Gastrocnemius medialis (tissue), 4 donors: ENCODE measurements around the gene AP2B1. TPM values are rescaled to one million over a fixed set of nuclear protein-coding genes. Genes with fewer than 3 reads are reported as not detected.
"Not testable (repeated sequence)": the region's sequence is repeated elsewhere in the genome, so short reads cannot be mapped to it uniquely, and the experiment has no call there.

ENCODE experiments used
- ATAC-seq, 2 donors: fragments of 150-250 bp; one replicate each; pipeline ENCODE4 v1.9.1; 2016
- DNase-seq, 2 donors: peaks; one replicate each; pipeline ENCODE4 v3.0.0-alpha.2; 2019
- H3K27ac ChIP-seq, 4 donors: fragments of 200-600 bp; sonication (generic); 1 replicate in 1 of 4; 2 replicates in 3 of 4; pipeline ENCODE4 v1.5.1; 2016 to 2018; ENCODE audit warnings: mild to moderate bottlenecking in 2 of 4, moderate library complexity in 1 of 4
- H3K27me3 ChIP-seq, 3 donors: fragments of 200-600 bp; sonication (generic) in 2 of 3; 1 replicate in 1 of 3; 2 replicates in 2 of 3; pipeline versions ENCODE4 v1.5.1 to v1.6.0; 2016 to 2019; ENCODE audit warnings: mild to moderate bottlenecking in 1 of 3, moderate library complexity in 1 of 3
- H3K36me3 ChIP-seq, 2 donors: fragments of 200-600 bp; sonication (generic) in 1 of 2; one replicate each; pipeline ENCODE4 v1.5.1; 2017 to 2018
- H3K4me1 ChIP-seq, 2 donors: fragments of 200-600 bp; sonication (generic) in 1 of 2; one replicate each; pipeline ENCODE4 v1.5.1; 2016 to 2017; ENCODE audit warnings: mild to moderate bottlenecking in 2 of 2
- H3K4me3 ChIP-seq, 4 donors: fragments of 200-600 bp; sonication (generic) in 3 of 4; 1 replicate in 1 of 4; 2 replicates in 3 of 4; pipeline ENCODE4 v1.5.1; 2016 to 2019; ENCODE audit warnings: mild to moderate bottlenecking in 2 of 4
- H3K9me3 ChIP-seq, 3 donors: fragments of 200-600 bp; sonication (generic) in 2 of 3; 1 replicate in 1 of 3; 2 replicates in 2 of 3; pipeline ENCODE4 v1.5.1; 2016 to 2019
- CTCF ChIP-seq, 5 experiments: fragments of 450-650 bp in 3 of 5; fragments of 200-600 bp in 2 of 5; sonication (generic) in 2 of 5; IDR thresholded peaks in 4 of 5; conservative IDR thresholded peaks in 1 of 5; 1 replicate in 4 of 5; 2 replicates in 1 of 5; pipeline ENCODE4 v1.5.1; 2016 to 2019; ENCODE audit warnings: antibody characterized with exemption in 5 of 5, mild to moderate bottlenecking in 3 of 5, moderate library complexity in 3 of 5
- POLR2A ChIP-seq, 2 donors: fragments of 450-650 bp; IDR thresholded peaks; one replicate each; pipeline ENCODE4 v1.6.1; 2017; ENCODE audit warnings: antibody characterized with exemption in 2 of 2, mild to moderate bottlenecking in 2 of 2, moderate library complexity in 2 of 2
- in situ Hi-C, 4 donors: fragments of 200-750 bp; cut with MboI; loops; one replicate each; pipeline versions ENCODE4 v1.15.0 to v1.8.0; 2017; ENCODE audit warnings: low sequenced_read_pairs in 4 of 4
- intact Hi-C: fragments of 100-400 bp; cut with DNase I; formaldehyde crosslinking; loops from one replicate; pipeline ENCODE4 v1.15.1; 2023; ENCODE audit warnings: low total_unique reads
- total RNA-seq, 4 donors: library from RNA; depleted of rRNA; stranded (reverse); fragments of >200 nt; gene quantifications; one replicate each; pipeline versions ENCODE4 v1.1.0 to v1.2.3, GENCODE V29; 2016

The AP2B1 gene
- total RNA-seq, 4 donors from 2014 or later, result 31.3 to 48.7 (median 38.1) TPM

- no peaks in the 10 kb centered on the region for H3K27me3 ChIP-seq
- no peak within 1 kb of the TSS for H3K27ac ChIP-seq
- no peak within 1 kb of the TSS for H3K4me3 ChIP-seq
- intact Hi-C loops, result no loop called here
- H3K36me3 ChIP-seq, result no peaks in the 10 kb centered on the region
- no peaks in the 10 kb centered on the region for H3K4me1 ChIP-seq
- TF ChIP-seq POLR2A (IDR thresholded peaks at IDR 0.05), result no peak
- TF ChIP-seq CTCF (IDR thresholded peaks at IDR 0.05 in 4 of 5, conservative IDR thresholded peaks at IDR 0.05 in 1 of 5), result no peak
- no peaks in the 10 kb centered on the region for H3K9me3 ChIP-seq
- in situ Hi-C loops, result loop anchor here in 2 of 4 donors (25.0 kb wide), 1 partner anchor 573 kb away; the partner anchor contains the start of gene LIG3 (in 2 of the 2)
- DNase-seq (no peak), ATAC-seq (no peak)
Measured at GRCh38 chr17:35560703-35561102, 26.4 kb upstream of the AP2B1 start, which contains the start of gene SLFN14. Gene SLFN14, minus strand, starts transcription at chr17:35560819. Its CDS starts 2,757 bp downstream, at chr17:35558062.

GRCh38 chr17:35563181-35563580, 23.9 kb upstream of the AP2B1 start:
- H3K27me3 ChIP-seq, ATAC-seq, H3K27ac ChIP-seq, H3K9me3 ChIP-seq, H3K36me3 ChIP-seq, H3K4me1 ChIP-seq, H3K4me3 ChIP-seq, intact Hi-C loops, DNase-seq: not testable (repeated sequence)
- in situ Hi-C loops, result loop anchor here in 2 of 4 donors (25.0 kb wide), 1 partner anchor 576 kb away; the partner anchor contains the start of gene LIG3 (in 2 of the 2)

- intact Hi-C loops, result no loop called here
- DNase-seq (no peak), ATAC-seq (no peak)
- TF ChIP-seq CTCF (IDR thresholded peaks at IDR 0.05 in 4 of 5, conservative IDR thresholded peaks at IDR 0.05 in 1 of 5) (no peak), POLR2A (IDR thresholded peaks at IDR 0.05) (no peak)
- H3K4me1 ChIP-seq, result peaks cover 22 to 25% of the 10 kb centered on the region in 2 donors
- H3K27me3 ChIP-seq, result no peaks in the 10 kb centered on the region
- peak overlapping the region; percentile 64 to 96 (median 81) for H3K4me3 ChIP-seq
- peak overlapping the region in 3 of 4 donors; percentile 82 to 88 (median 87) for H3K27ac ChIP-seq
- no peaks in the 10 kb centered on the region for H3K36me3 ChIP-seq
- in situ Hi-C loops, result loop anchor here in 2 of 4 donors (25.0 kb wide), 1 partner anchor 580 kb away; the partner anchor contains the start of gene LIG3 (in 2 of the 2)
- H3K9me3 ChIP-seq, result no peaks in the 10 kb centered on the region
Measured at GRCh38 chr17:35566968-35567367, 20.2 kb upstream of the AP2B1 start.

- Histone ChIP-seq H3K9me3 (no peaks in the 10 kb centered on the region), H3K4me1 (peaks cover 22 to 25% of the 10 kb centered on the region in 2 donors), H3K27ac (peak overlapping the region; percentile 80 to 88 (median 84)), H3K36me3 (no peaks in the 10 kb centered on the region), H3K27me3 (no peaks in the 10 kb centered on the region), H3K4me3 (peak overlapping the region; percentile 64 to 96 (median 81))
- in situ Hi-C loops, result loop anchor here in 2 of 4 donors (25.0 kb wide), 1 partner anchor 581 kb away; the partner anchor contains the start of gene LIG3 (in 2 of the 2)
- no peak for DNase-seq
- TF ChIP-seq POLR2A (IDR thresholded peaks at IDR 0.05) (no peak), CTCF (IDR thresholded peaks at IDR 0.05 in 4 of 5, conservative IDR thresholded peaks at IDR 0.05 in 1 of 5) (no peak)
- intact Hi-C loops, result loop anchor here (1.0 kb wide), 1 partner anchor 10 kb away; the partner anchor contains the start of gene PEX12
- peak; percentile 32 to 43 for ATAC-seq
Measured at GRCh38 chr17:35568561-35568960, 18.6 kb upstream of the AP2B1 start.

GRCh38 chr17:35569405-35569804, 17.7 kb upstream of the AP2B1 start:
- intact Hi-C loops, result no loop called here
- no peak for TF ChIP-seq POLR2A (IDR thresholded peaks at IDR 0.05)
- no peak for TF ChIP-seq CTCF (IDR thresholded peaks at IDR 0.05 in 4 of 5, conservative IDR thresholded peaks at IDR 0.05 in 1 of 5)
- in situ Hi-C loops, result loop anchor here in 2 of 4 donors (25.0 kb wide), 1 partner anchor 582 kb away; the partner anchor contains the start of gene LIG3 (in 2 of the 2)
- Histone ChIP-seq H3K4me3 (peak overlapping the region in 1 of 4 donors; percentile 64), H3K27me3 (no peaks in the 10 kb centered on the region), H3K9me3 (no peaks in the 10 kb centered on the region), H3K36me3 (no peaks in the 10 kb centered on the region), H3K4me1 (peaks cover 22 to 25% of the 10 kb centered on the region in 2 donors), H3K27ac (no peak overlapping the region)
- DNase-seq, result no peak
- no peak for ATAC-seq
